Measurements from ENCODE around the gene CTNNBL1.
"Not testable (repeated sequence)": the region's sequence is repeated elsewhere in the genome, so short reads cannot be mapped to it uniquely, and the experiment has no call there.

The CTNNBL1 gene

DNA sequence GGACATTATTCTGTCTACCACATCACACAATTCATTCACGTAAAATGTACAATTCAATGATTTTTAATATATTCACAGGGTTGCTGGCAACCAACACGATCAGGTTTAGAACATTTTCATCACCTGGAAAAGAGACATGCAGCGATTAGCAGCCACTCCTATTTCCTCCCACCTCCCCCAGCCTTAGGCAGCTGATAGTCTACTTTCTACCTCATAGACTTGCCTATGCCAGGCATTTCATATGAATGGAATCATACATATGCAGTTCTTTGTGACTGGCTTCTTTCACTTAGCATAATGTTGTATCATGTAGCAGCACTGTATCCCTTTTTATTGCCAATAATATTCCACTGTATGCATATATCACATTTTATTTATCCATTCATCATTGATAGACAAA is 31.5 kb upstream of the CTNNBL1 start:
- Histone ChIP-seq H3K27me3 (ENCODE audit: insufficient read depth, low read depth, severe bottlenecking) (no peaks in the 10 kb centered on the region), H3K36me3 (no peaks in the 10 kb centered on the region), H3K9me3 (ENCODE audit: severe bottlenecking) (peaks cover 5% of the 10 kb centered on the region), H3K27ac (no peak overlapping the region), H3K4me3 (ENCODE audit: low read depth, low read length) (no peak overlapping the region)
- TF ChIP-seq, protein P1, sequence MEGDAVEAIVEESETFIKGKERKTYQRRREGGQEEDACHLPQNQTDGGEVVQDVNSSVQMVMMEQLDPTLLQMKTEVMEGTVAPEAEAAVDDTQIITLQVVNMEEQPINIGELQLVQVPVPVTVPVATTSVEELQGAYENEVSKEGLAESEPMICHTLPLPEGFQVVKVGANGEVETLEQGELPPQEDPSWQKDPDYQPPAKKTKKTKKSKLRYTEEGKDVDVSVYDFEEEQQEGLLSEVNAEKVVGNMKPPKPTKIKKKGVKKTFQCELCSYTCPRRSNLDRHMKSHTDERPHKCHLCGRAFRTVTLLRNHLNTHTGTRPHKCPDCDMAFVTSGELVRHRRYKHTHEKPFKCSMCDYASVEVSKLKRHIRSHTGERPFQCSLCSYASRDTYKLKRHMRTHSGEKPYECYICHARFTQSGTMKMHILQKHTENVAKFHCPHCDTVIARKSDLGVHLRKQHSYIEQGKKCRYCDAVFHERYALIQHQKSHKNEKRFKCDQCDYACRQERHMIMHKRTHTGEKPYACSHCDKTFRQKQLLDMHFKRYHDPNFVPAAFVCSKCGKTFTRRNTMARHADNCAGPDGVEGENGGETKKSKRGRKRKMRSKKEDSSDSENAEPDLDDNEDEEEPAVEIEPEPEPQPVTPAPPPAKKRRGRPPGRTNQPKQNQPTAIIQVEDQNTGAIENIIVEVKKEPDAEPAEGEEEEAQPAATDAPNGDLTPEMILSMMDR (IDR thresholded peaks at IDR 0.05; ENCODE audit: low read depth, low read length): no peak
- no peak for DNase-seq

DNA sequence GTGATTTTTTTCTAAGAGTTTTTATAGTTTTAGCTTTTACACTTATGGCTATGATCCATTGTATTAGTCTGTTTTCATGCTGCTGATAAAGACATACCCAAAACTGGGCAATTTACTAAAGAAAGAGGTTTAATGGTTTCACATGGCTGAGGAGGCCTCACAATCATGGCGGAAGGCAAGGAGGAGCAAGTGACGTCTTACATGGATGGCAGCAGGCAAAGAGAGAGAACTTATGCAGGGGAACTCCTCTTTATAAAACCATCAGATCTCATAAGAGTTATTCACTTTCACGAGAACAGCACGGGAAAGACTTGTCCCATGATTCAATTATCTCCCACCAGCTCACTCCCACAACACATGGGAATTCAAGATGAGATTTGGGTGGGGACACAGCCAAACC is 29.2 kb upstream of the CTNNBL1 start:
- H3K36me3 ChIP-seq; H3K27ac ChIP-seq; H3K9me3 ChIP-seq (ENCODE audit: severe bottlenecking); H3K27me3 ChIP-seq (ENCODE audit: insufficient read depth, low read depth, severe bottlenecking); H3K4me3 ChIP-seq (ENCODE audit: low read depth, low read length); DNase-seq: not testable (repeated sequence)

DNA sequence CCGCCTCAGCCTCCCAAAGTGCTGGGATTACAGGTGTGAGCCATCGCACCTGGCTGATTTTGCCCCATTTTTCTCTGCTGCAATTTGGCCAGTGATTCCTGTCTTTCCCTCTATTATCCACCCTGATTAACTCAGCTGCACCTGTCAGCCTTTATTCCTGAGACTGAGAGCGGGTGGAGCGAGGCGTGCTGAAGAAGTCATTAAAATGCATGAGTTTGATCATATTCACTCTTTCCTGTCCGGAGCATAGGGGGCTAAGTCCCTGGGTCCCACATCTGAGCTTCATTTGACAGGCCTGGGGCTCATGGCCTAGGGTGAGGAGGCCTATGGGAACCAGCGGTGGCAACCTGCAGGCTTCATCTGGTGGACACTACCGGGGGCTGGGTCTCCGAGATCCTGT is 25.7 kb upstream of the CTNNBL1 start:
- no peaks in the 10 kb centered on the region for H3K27me3 ChIP-seq (ENCODE audit: insufficient read depth, low read depth, severe bottlenecking)
- H3K36me3 ChIP-seq: no peaks in the 10 kb centered on the region
- no peak overlapping the region for H3K4me3 ChIP-seq (ENCODE audit: low read depth, low read length)
- H3K9me3 ChIP-seq (ENCODE audit: severe bottlenecking): peaks cover 5% of the 10 kb centered on the region
- TF ChIP-seq, protein P1 (IDR thresholded peaks at IDR 0.05; ENCODE audit: low read depth, low read length): no peak
- H3K27ac ChIP-seq: no peak overlapping the region
- DNase-seq: no peak

DNA sequence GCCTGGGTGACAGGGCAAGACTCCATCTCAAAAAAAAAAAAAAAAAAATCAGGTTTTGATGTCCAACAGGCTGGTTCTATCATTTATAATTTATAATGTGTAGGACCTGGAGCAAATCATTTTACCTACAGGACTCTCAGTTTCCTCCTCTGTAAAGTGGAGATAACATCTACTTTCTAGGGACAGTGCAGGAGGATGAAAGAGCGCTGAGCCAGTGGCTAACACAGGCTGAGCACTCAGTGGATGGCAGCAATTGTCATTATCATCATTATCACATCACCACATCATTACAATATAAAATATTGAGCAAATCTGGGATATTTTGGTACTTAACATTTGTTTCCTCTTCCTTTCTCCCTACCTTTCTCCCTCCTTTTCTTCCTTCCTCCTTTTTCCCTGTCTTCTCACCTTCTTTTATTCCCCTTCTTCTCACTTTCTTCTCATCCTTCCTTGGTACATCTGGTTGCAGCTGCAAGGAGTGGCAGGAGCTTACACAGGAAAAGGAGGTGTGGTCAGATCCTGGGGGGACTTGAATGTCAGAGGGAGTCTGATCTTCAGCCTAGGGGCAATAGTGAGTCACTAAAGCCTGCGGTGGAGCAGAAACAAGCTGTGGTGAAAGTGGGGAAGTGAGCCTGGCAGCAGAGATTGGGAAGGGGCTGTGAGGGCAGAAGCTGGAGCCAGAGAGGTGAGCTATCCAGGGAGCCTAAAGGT is 24.6 kb upstream of the CTNNBL1 start:
- TF ChIP-seq, protein P1 (IDR thresholded peaks at IDR 0.05; ENCODE audit: low read depth, low read length): no peak
- no peaks in the 10 kb centered on the region for H3K27me3 ChIP-seq (ENCODE audit: insufficient read depth, low read depth, severe bottlenecking)
- no peak for DNase-seq
- H3K27ac ChIP-seq: no peak overlapping the region
- no peak overlapping the region for H3K4me3 ChIP-seq (ENCODE audit: low read depth, low read length)
- peaks cover 4% of the 10 kb centered on the region for H3K9me3 ChIP-seq (ENCODE audit: severe bottlenecking)
- H3K36me3 ChIP-seq: no peaks in the 10 kb centered on the region

DNA sequence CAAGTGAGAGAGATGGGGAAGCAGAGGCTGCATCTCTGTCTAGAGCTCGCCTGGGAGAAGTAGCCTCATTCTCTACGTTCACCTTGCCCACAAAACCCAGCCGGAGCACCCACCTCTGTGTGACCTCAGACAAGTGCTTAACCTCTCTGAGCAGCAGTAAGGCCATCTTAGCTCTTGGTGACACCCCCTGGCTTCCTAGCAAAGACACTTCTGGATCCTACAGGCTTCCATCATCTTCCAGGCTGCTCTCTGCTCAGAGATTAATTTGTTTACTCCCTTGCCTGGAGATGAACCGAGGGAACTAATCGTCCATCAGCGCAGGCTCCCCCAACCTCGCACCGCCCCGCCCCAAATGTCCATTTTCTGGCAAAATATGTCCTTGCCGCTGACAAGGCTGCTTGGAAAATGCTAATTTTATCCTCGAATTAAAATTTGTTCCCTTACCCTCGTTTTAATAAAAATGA is 24.0 kb upstream of the CTNNBL1 start:
- Histone ChIP-seq H3K27ac (no peak overlapping the region), H3K9me3 (ENCODE audit: severe bottlenecking) (no peaks in the 10 kb centered on the region), H3K36me3 (no peaks in the 10 kb centered on the region), H3K4me3 (ENCODE audit: low read depth, low read length) (no peak overlapping the region), H3K27me3 (ENCODE audit: insufficient read depth, low read depth, severe bottlenecking) (no peaks in the 10 kb centered on the region)
- TF ChIP-seq, protein P1 (IDR thresholded peaks at IDR 0.05; ENCODE audit: low read depth, low read length): no peak
- DNase-seq: no peak

DNA sequence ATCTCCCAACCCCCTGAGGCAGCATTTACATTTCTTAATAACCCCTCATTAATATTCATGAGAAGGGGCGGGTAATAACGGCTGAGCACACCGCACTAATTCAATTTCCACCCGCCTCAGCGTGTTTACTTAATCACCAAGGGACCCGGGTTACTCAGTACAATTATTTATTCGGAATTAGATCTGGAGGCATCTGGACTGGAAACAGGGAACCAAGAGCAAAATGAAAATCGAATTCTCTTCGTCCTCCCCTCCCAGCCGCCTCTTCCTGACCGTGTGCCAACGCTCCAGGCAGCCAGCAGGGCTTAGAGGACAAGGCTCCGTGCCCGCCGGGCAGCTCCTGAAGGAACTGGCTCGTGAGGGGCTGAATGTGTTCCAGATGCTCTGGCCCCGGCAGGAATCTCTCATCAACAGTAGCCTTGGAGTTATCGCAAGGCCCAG is 23.5 kb upstream of the CTNNBL1 start:
- H3K36me3 ChIP-seq: no peaks in the 10 kb centered on the region
- no peaks in the 10 kb centered on the region for H3K27me3 ChIP-seq (ENCODE audit: insufficient read depth, low read depth, severe bottlenecking)
- H3K4me3 ChIP-seq (ENCODE audit: low read depth, low read length): no peak overlapping the region
- H3K27ac ChIP-seq: no peak overlapping the region
- DNase-seq: no peak
- TF ChIP-seq, protein P1 (IDR thresholded peaks at IDR 0.05; ENCODE audit: low read depth, low read length): no peak
- no peaks in the 10 kb centered on the region for H3K9me3 ChIP-seq (ENCODE audit: severe bottlenecking)

Data from WERI-Rb-1 (cell line).